NCI-H128 (cell line): ENCODE measurements around the gene C19orf85.

ENCODE experiments used
- DNase-seq: peaks from one replicate; lab custom pipeline; 2025; ENCODE audit not compliant: unreplicated experiment; lab: John Stamatoyannopoulos, UW

C19orf85 gene

GRCh38 chr19:55478364-55478763 lies 13.8 kb upstream of the C19orf85 start:
- DNase-seq: no peak

- DNase-seq: no peak
These were observed 13.4 kb upstream of the C19orf85 start for GRCh38 chr19:55477905-55478304.

GRCh38 chr19:55476100-55476775 lies 11.7 kb upstream of the C19orf85 start, which contains the start of gene ZNF628:
Gene ZNF628 (plus strand): TSS chr19:55476617. CDS start chr19:55479911, 3,294 bp downstream.
- DNase-seq: peak; percentile 96

GRCh38 chr19:55474269-55475265 lies 10.0 kb upstream of the C19orf85 start:
- no peak for DNase-seq

- no peak for DNase-seq
These were observed 8.9 kb upstream of the C19orf85 start for GRCh38 chr19:55473225-55474012.

GRCh38 chr19:55472463-55472862 lies 7.9 kb upstream of the C19orf85 start:
- no peak for DNase-seq

- DNase-seq: no peak
These were observed 6.7 kb upstream of the C19orf85 start for GRCh38 chr19:55471266-55471665.

- DNase-seq: no peak
These were observed 3.5 kb upstream of the C19orf85 start for GRCh38 chr19:55468054-55468393.

GRCh38 chr19:55467236-55468053 lies 2.9 kb upstream of the C19orf85 start:
- DNase-seq: no peak

GRCh38 chr19:55466241-55466614 lies 1.7 kb upstream of the C19orf85 start:
- DNase-seq: no peak

GRCh38 chr19:55465460-55466240 lies 1.1 kb upstream of the C19orf85 start:
- DNase-seq: no peak

- DNase-seq: no peak
These were observed 401 bp downstream of the C19orf85 start for GRCh38 chr19:55464039-55464661.

GRCh38 chr19:55463583-55464031 lies 944 bp downstream of the C19orf85 start:
- no peak for DNase-seq

- DNase-seq: no peak
These were observed 1.8 kb downstream of the C19orf85 start for GRCh38 chr19:55462722-55463121.

- DNase-seq: no peak
These were observed 2.5 kb downstream of the C19orf85 start for GRCh38 chr19:55461974-55462626.

GRCh38 chr19:55461259-55461973 lies 3.1 kb downstream of the C19orf85 start, which contains the start of gene ISOC2:
Gene ISOC2 (minus strand): TSS chr19:55461642. CDS start chr19:55456486, 5,156 bp downstream.
- DNase-seq: peak; percentile 99

- DNase-seq: no peak
These were observed 3.8 kb downstream of the C19orf85 start for GRCh38 chr19:55460670-55461258.
